HG02763 (cell line): ENCODE results near the gene CFAP20DC.
"Not testable (repeated sequence)": the region's sequence is repeated elsewhere in the genome, so short reads cannot be mapped to it uniquely, and the experiment has no call there.

Source experiments
- ATAC-seq: cut with Tn5 transposase; IDR thresholded peaks from one replicate; pipeline ENCODE4 v1.9.1; 2021; ENCODE audit warnings: mild to moderate bottlenecking, moderate library complexity; ENCODE audit not compliant: unreplicated experiment

Gene CFAP20DC

DNA sequence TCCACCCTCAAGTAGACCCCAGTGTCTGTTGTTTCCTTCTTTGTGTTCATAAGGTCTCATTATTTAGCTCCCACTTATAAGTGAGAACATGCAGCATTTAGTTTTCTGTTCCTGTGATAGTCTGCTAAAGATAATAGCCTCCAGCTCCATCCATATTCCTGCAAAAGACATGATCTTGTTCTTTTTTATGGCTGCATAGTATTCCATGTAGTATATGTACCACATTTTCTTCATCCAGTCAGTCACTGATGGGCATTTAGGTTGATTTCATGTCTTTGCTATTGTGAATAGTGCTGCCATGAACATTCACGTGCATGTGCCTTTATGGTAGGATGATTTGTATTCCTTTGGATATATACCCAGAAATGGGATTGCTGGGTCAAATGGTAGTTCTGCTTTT, 82.0 kb downstream of the CFAP20DC start:
- not testable (repeated sequence) for ATAC-seq

DNA sequence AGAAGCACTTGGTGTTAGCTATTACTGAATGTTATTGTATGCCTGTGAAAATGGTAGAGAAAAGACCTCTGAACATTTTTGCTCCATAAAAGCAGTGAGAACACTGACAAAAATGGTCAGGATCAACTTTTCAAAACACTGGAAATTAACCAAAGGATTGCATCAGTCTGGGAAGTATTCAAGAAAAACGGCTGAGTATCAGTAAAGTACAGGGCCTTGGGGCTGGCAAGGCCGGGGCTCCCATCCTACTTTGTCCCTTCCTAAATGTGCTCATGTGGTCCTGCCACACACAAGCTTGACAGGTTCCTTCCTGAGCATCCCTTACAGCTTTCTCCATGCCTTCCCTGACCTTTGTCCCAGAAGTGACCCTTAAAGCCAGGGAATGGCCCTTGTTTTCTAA, 84.0 kb downstream of the CFAP20DC start:
- no peak for ATAC-seq

GRCh38 chr3:58963928-58964503, 85.8 kb downstream of the CFAP20DC start:
- ATAC-seq, result no peak

DNA sequence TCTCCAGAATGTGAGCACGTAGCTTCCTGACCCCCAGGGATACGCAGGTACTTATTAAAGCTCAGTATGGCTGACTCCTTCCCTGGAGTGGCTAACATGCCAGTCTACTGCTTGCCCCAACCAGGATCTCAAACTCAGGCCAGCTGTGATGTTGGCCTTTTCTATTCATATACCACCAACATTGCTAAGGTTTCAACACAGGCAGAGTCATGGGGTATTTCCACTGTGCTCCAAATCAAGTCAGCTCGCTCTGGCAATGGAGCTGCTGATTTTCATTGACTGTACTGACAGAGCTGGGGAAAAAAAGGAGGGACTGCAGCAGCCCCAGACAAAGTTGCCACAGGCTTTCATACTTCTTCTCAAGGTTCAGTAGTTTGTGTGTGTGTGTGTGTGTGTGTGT, 87.0 kb downstream of the CFAP20DC start:
- ATAC-seq, result no peak

DNA sequence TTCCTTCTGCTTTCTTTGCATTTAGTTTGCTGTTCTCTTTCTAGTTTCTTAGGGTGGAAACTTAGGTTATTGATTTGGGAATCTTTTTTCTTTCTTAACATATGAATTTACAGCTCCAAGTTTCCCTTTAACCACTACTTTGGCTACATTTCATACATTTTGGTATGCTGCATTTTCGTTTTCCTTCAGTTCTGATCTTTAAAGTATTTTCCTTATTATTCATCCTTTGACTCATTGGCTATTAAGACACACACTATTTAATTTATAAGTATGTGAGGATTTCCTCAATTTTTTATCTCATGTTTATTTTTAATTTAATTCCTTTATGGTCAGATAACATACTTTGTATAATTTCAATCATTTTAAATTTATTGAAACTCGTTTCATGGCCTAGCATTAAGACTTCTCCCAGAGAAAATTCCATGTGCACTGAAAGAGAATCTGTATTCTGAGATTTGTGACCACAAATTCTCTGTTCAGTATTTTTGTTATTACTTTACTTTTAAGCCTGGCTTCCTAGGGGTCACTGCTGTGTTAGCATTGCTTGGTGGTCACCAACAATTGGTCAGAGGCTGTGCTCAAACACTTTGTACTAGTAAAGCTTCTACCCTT, 87.7 kb downstream of the CFAP20DC start:
- no peak for ATAC-seq

DNA sequence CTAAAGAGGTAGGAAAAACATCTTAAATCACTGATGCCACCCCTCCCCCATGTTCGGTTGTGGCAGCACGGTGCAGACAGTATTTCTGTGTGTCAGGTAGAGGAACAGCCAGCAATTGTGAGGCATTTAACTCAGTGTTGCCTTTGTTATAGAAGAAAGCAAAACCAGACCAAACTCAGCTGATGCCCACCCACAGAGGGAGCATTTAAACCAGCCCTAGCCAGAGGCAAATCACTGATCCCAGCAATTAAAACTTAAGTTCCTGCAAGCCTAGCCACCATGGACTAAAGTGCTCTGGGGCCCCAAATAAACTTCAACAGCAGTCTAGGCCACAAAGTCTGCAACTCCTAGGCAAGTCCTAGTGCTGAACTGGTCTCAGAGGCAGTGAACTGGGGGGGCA, 94.5 kb downstream of the CFAP20DC start:
- ATAC-seq, result no peak

DNA sequence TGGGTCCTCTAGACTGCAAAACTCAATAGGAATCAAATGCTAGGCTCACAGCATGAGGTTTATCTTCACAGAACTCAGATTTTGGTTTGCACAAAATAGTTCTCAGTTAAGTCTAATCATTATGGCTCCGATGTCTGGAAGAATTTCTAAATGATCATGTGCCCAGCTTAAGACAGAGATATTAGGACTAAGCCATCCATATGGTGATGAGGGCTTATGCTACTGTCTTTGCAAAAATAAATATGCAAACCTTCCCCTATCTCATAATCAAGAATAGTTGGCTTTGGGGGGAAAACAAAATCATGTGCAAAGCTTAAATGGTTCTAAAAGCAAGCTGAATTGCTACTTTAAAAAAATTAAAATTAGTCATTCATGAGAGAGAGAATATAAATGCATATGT, 96.5 kb downstream of the CFAP20DC start:
- no peak for ATAC-seq

DNA sequence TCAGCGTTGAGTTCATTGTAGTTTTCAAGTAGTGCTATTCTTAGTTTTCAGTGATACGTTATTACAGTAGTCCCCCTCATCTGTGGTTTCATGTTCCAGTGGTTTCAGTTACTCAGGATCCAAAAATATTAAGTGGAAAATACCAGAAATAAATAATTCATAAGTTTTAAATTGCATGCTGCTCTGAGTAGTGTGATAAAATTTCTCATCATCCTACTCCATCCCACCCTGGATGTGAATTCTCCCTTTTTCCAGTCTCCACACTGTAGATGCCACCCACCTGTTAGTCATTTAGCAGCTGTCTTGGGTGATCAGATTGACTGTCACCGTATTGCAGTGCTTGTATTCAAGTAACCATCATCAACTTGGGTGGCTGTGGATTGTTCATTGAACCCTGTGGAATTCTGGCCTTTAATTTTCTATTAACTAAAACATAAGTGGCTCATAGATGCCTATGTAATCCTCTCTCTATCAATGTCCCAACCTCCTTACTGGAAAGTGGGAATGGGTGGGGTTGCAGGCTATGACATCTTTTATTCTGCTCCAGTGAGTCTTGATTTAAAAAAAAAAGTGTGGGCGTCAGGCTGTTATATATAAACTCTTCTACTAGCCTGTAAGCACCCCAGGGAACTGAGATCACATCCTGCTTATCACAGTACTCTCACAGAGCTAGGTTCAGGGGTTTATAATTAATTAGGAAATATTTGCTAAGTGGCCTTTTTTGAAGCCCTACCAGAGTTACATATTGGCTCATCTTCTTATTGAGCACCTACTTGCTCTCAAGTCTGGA, 97.5 kb downstream of the CFAP20DC start:
- no peak for ATAC-seq

GRCh38 chr3:58948018-58948417, 101.8 kb downstream of the CFAP20DC start:
- no peak for ATAC-seq

GRCh38 chr3:58946875-58947274, 103.0 kb downstream of the CFAP20DC start:
- ATAC-seq, result no peak

DNA sequence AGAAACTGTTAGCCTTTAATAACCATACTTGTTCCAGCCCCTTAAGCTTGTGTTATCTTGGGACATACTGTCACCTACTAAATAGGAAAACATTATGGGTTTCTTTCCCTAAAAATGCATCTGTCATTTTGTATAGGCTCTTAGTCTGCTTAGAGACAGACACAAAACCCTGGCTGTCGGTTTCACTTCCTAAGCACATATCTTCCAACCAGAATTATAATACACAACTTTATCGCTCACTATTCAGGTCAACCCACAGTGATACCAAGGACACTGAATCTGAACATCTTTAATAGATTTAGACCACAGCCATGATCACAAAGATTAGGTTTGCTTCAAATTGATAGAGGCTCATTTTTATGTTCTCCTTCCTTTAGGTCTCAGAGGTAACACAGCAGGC, 111.8 kb downstream of the CFAP20DC start:
- ATAC-seq, result no peak

DNA sequence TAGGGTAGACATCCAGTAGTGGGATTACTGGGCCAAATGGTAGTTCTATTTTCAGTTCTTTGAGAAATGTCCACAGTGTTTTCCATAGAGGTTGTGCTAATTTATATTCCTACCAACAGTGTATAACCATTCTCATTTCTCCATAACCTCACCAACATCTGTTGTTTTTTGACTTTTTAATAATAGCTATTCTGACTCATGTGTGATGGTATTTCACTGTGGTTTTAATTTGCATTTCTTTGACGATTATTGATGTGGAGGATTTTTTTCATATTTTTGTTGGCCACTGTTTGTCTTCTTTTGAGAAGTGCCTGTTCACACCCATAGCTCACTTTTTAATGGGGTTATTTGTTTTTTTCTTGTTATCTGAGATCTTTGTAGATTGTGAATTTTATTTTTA, 125.2 kb downstream of the CFAP20DC start:
- ATAC-seq, result no peak

- no peak for ATAC-seq
Measured at GRCh38 chr3:58900386-58900785, 149.4 kb downstream of the CFAP20DC start.

- peak; percentile 4 for ATAC-seq
Measured at GRCh38 chr3:58899953-58900298, 149.9 kb downstream of the CFAP20DC start.

GRCh38 chr3:58899159-58899952, 150.5 kb downstream of the CFAP20DC start:
- ATAC-seq, result peak; percentile 80

DNA sequence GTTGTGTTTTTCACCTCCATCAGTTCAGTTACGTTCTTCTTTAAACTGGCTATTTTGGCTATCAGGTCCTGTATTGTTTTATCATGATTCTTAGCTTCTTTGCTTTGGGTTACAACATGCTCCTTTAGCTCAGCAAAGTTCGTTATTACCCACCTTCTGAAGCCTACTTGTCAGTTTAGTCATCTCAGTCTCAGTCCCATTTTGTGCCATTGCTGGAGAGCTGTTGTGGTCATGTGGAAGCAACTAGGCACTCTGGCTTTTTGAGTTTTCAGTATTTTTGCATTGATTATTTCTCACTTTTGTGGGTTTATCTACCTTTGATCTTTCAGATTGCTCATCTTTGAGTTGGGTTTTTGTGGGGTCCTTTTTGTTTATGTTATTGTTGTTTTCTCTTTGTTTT, 151.3 kb downstream of the CFAP20DC start:
- no peak for ATAC-seq

DNA sequence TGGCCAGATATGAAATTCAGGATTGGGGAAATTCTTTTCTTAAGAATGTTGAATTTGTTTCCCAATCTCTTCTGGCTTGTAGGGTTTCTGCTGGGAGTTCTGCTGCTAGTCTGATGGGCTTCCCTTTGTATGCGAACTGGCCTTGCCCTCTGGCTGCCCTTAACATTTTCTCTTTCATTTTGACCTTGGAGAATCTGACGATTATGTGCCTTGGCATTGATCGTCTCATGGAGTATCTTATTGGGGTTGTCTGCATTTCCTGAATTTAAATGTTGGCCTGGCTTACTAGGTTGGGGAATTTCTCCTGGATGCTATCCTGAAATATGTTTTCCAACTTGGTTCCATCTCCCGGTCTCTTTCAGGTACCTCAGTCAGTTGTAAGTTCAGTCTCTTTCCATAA, 152.2 kb downstream of the CFAP20DC start:
- ATAC-seq, result no peak

DNA sequence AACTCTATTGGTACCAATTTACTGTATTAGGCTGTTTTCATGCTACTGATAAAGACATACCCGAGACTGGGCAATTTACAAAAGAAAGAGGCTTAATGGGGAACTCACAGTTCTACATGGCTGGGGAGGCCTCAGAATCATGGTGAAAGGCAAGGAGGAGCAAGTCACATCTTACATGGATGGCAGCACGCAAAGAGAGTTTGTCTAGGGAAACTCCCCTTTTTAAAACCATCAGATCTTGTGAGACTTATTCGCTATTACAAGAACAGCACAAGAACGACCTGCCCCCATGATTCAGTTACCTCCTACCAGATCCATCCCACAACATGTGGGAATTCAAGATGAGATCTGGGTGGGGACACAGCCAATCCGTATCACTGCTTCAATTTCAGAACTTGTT, 154.1 kb downstream of the CFAP20DC start:
- ATAC-seq, result not testable (repeated sequence)

- ATAC-seq, result not testable (repeated sequence)
Measured at GRCh38 chr3:58892526-58892925, 157.3 kb downstream of the CFAP20DC start.

DNA sequence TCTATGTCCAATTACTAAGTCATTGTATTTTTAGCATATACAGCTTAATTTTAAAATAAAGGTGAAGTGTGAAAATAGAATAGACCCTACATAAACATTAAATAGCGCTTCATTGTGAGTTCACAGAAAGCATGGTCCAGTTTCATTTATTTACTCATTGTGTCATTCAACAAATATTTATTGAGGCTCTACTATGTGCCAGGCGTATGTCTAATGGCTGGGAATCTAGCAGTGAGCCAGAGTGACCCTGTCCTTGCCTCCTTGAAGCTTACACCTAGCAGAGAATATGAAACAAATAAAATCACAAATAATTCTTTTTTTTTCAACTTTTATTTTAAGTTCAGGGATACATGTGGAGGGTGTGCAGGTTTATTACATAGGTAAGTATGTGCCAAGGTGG, 161.7 kb downstream of the CFAP20DC start:
- no peak for ATAC-seq

DNA sequence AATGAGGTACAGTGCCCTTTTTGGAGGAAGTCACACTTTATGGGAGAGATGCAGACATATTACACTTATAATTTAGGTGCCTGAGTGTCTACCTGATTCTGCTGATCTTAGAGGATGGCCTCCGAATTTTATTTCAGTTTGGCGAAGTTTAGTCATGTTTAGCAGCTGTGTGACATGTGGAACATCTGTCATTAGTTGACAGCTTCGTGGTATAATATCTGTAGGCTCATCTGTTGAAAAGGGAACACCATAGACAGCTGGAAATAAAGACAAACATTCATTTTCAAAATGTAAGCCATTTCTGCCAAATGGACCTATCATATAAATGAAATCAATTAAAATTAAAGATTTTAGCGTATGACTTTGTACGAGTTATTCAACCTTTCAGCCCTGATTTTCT, 165.4 kb downstream of the CFAP20DC start:
- no peak for ATAC-seq

GRCh38 chr3:58880182-58880581, 169.6 kb downstream of the CFAP20DC start:
- ATAC-seq, result no peak
